GM12801 (cell line): Measurements from ENCODE around the gene MTREX.

Source experiments
- TF ChIP-seq, protein P1 (sequence below): IDR thresholded peaks from one replicate; pipeline ENCODE4 v1.5.1; 2011; ENCODE audit warnings: control low read depth; ENCODE audit not compliant: insufficient read length; ENCODE audit errors: extremely low read depth

Gene MTREX

DNA sequence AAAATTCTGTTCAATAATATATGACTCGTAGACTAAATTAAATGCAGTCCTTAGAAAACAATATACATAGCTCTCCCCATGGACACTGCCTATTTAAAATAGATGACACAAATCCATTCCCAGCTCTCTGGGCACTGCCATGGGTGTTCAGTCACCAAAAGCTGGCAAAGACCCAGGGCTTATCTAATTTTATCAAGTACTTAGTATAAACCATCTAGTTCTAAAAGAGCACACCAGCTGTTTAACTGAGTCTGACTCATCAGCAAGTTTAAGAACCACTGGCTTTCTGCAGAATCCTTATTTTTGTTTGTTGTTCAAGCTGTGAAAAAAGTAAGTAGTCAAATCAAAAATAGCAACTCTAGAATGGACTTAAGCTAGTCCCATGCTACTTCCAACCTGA lies 119.4 kb downstream of the MTREX start:
- TF ChIP-seq, protein P1, sequence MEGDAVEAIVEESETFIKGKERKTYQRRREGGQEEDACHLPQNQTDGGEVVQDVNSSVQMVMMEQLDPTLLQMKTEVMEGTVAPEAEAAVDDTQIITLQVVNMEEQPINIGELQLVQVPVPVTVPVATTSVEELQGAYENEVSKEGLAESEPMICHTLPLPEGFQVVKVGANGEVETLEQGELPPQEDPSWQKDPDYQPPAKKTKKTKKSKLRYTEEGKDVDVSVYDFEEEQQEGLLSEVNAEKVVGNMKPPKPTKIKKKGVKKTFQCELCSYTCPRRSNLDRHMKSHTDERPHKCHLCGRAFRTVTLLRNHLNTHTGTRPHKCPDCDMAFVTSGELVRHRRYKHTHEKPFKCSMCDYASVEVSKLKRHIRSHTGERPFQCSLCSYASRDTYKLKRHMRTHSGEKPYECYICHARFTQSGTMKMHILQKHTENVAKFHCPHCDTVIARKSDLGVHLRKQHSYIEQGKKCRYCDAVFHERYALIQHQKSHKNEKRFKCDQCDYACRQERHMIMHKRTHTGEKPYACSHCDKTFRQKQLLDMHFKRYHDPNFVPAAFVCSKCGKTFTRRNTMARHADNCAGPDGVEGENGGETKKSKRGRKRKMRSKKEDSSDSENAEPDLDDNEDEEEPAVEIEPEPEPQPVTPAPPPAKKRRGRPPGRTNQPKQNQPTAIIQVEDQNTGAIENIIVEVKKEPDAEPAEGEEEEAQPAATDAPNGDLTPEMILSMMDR = no peak

GRCh38 chr5:55429221-55429612 lies 121.4 kb downstream of the MTREX start:
- TF ChIP-seq, protein P1 = no peak

- TF ChIP-seq, protein P1 = no peak
Observed at GRCh38 chr5:55429613-55430253, 121.9 kb downstream of the MTREX start.

DNA sequence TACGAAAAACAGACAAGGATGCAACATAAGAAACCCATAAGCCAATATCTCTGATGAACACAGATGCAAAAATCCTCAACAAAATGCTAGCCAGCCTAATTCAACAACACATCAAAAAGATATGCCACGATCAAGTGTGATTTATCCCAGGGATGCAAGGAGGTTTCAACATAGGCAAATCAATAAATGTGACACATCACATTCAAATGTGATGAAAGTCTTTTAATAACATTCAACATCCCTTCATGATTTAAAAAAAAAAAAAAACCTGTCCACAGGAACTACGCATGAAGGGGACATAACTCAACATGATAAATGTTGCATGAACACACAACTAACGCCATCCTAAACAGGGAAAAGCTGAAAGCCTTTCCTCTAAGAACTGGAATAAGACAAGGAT lies 124.8 kb downstream of the MTREX start:
- TF ChIP-seq, protein P1 = no peak

DNA sequence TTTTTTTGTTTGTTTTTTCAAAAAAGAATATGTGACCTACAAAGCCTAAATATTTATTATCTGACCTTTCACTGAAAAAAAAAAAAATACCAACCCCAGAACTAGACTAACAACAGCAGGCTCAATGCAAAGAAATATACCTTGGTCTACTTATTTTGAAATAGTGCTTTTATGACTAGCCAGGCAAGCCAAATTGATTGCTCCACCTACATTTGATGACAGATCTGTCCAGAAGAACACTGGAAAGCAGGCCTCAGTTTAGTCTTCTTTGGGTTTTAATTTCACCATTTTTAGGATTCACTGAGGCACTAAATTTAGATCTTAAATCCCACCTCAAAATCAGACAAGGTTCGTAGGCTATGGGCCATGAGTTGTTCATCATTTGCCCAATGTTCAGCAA lies 129.7 kb downstream of the MTREX start:
- TF ChIP-seq, protein P1 = no peak

- TF ChIP-seq, protein P1 = no peak
Observed at GRCh38 chr5:55437859-55438206, 130.0 kb downstream of the MTREX start.

GRCh38 chr5:55438998-55439397 lies 131.2 kb downstream of the MTREX start:
- TF ChIP-seq, protein P1 = no peak
